HepG2 (cell line): ENCODE data around the gene KLF15. TPM values are rescaled to one million over a fixed set of nuclear protein-coding genes. Genes with fewer than 3 reads are reported as not detected.

Experiments
- ATAC-seq: fragments of 200-7000 bp; cut with Tn5 transposase; 3 replicates; pipeline ENCODE4 v1.9.1; 2020; ENCODE audit warnings: mild to moderate bottlenecking, moderate library complexity
- BruUV-seq: library from RNA; stranded (reverse); fragments of 400-500 nt; replicated peaks from 2 replicates; lab custom pipeline; 2021; lab: Mats Ljungman, UMichigan
- CTCF ChIA-PET: fragments of 300-600 bp; formaldehyde crosslinking; extraction: SDS; loops from one replicate; lab custom pipeline; 2021; ENCODE audit warnings: low total read pairs, inconsistent platforms, low intra/inter-chr PET ratio; lab: Yijun Ruan, JAX
- POLR2A ChIA-PET: fragments of 350-600 bp; sonication (Branson Sonifier 250); formaldehyde crosslinking; loops from one replicate; lab custom pipeline; 2020; ENCODE audit warnings: antibody characterized with exemption, inconsistent platforms; lab: Yijun Ruan, JAX
- DNase-seq: peaks from one replicate; pipeline ENCODE4 v3.0.0-alpha.2; 2015; ENCODE audit warnings: low spot score
- FAIRE-seq: peaks from 3 replicates; lab custom pipeline; 2011; peaks lifted over from hg19 to GRCh38; lab: Jason Lieb, UNC
- H2AFZ ChIP-seq: one replicate; pipeline ENCODE4 v1.6.1; 2011; ENCODE audit warnings: low read length, inconsistent platforms
- H3K27ac ChIP-seq: fragments of 300-600 bp; 3 replicates; pipeline ENCODE4 v1.8.0; 2011; ENCODE audit warnings: mixed run types, mild to moderate bottlenecking, mixed read lengths, low read length, inconsistent platforms; ENCODE audit not compliant: insufficient read depth; ENCODE audit errors: extremely low read length
- H3K27me3 ChIP-seq, 2 experiments: fragments of 200-600 bp in 1 of 2; 2 replicates in 1 of 2; 3 replicates in 1 of 2; pipeline versions ENCODE4 v1.6.0 to v1.8.0; 2011; ENCODE audit warnings: low read length in 2 of 2, mild to moderate bottlenecking in 2 of 2, moderate library complexity in 2 of 2, inconsistent platforms in 1 of 2; ENCODE audit not compliant: insufficient read depth in 2 of 2, control insufficient read depth in 1 of 2
- H3K36me3 ChIP-seq, 2 experiments: fragments of 200-600 bp in 1 of 2; replicated peaks in 1 of 2; 2 replicates in 1 of 2; 3 replicates in 1 of 2; pipeline versions ENCODE4 v1.5.1 to v1.8.0; 2011; ENCODE audit warnings: low read length in 2 of 2, inconsistent platforms in 1 of 2; ENCODE audit not compliant: insufficient read depth in 2 of 2, control insufficient read depth in 1 of 2
- H3K4me1 ChIP-seq: 2 replicates; pipeline ENCODE4 v1.5.1; 2012; ENCODE audit warnings: low read length, inconsistent platforms; ENCODE audit not compliant: insufficient read depth
- H3K4me2 ChIP-seq: 2 replicates; pipeline ENCODE4 v1.6.0; 2011; ENCODE audit warnings: low read depth, low read length, inconsistent platforms
- H3K4me3 ChIP-seq, 3 experiments: fragments of 200-600 bp in 1 of 3; sonication (generic), shearing (Covaris generic) in 1 of 3; replicated peaks in 1 of 3; 2 replicates each; pipeline ENCODE4 v1.5.1; 2011 to 2016; ENCODE audit warnings: low read length in 3 of 3, inconsistent platforms in 2 of 3, low read depth in 2 of 3, mild to moderate bottlenecking in 2 of 3, control low read depth in 1 of 3, mixed read lengths in 1 of 3; ENCODE audit not compliant: insufficient read depth in 1 of 3
- H3K79me2 ChIP-seq: one replicate; pipeline ENCODE4 v1.6.1; 2011; ENCODE audit warnings: low read length, inconsistent platforms; ENCODE audit not compliant: insufficient read depth
- H3K9ac ChIP-seq: 2 replicates; pipeline ENCODE4 v1.6.0; 2011; ENCODE audit warnings: mild to moderate bottlenecking, low read depth, low read length, inconsistent platforms; ENCODE audit not compliant: insufficient read depth
- H3K9me3 ChIP-seq: 2 replicates; pipeline ENCODE4 v1.5.1; 2012; ENCODE audit warnings: mild to moderate bottlenecking, low read length
- H4K20me1 ChIP-seq: 2 replicates; pipeline ENCODE4 v1.6.0; 2011; ENCODE audit warnings: inconsistent platforms, mild to moderate bottlenecking, low read length, moderate library complexity; ENCODE audit not compliant: insufficient read depth
- CHD4 ChIP-seq: fragments of 200-600 bp; sonication (generic); IDR thresholded peaks from 2 replicates; pipeline ENCODE4 v1.7.0; 2017; ENCODE audit warnings: mild to moderate bottlenecking, low read length, borderline replicate concordance
- E2F5 ChIP-seq: sonication (generic); formaldehyde crosslinking; conservative IDR thresholded peaks from 2 replicates; pipeline ENCODE4 v1.4.0; 2020; ENCODE audit warnings: missing genetic modification reagents
- HNRNPUL1 ChIP-seq: fragments of 200-400 bp; formaldehyde crosslinking; IDR thresholded peaks from 2 replicates; pipeline ENCODE4 v1.6.1; 2017; ENCODE audit warnings: low read depth, mild to moderate bottlenecking, low read length, moderate library complexity
- IRF2 ChIP-seq: IDR thresholded peaks from 2 replicates; pipeline ENCODE4 v1.6.1; 2018; ENCODE audit warnings: missing genetic modification reagents, missing compliant biosample characterization
- KLF15 ChIP-seq: sonication (generic); formaldehyde crosslinking; IDR thresholded peaks from 2 replicates; pipeline ENCODE4 v1.8.1; 2023; ENCODE audit warnings: borderline replicate concordance, mild to moderate bottlenecking, inconsistent platforms, missing genetic modification reagents, mixed read lengths
- PHF21A ChIP-seq: sonication (generic); formaldehyde crosslinking; IDR thresholded peaks from 2 replicates; pipeline ENCODE4 v1.5.0; 2020; ENCODE audit warnings: mild to moderate bottlenecking, missing genetic modification reagents
- TERF1 ChIP-seq: sonication (generic); formaldehyde crosslinking; IDR thresholded peaks from 2 replicates; pipeline ENCODE4 v1.8.0; 2022; ENCODE audit warnings: mild to moderate bottlenecking, missing genetic modification reagents, moderate library complexity
- THAP11 ChIP-seq: IDR thresholded peaks from 2 replicates; pipeline ENCODE4 v1.6.1; 2016; ENCODE audit warnings: missing biosample characterization, missing genetic modification reagents
- WIZ ChIP-seq: sonication (generic); formaldehyde crosslinking; IDR thresholded peaks from 2 replicates; pipeline ENCODE4 v1.5.1; 2020; ENCODE audit warnings: mild to moderate bottlenecking, missing genetic modification reagents
- ZBTB1 ChIP-seq: sonication (generic); formaldehyde crosslinking; IDR thresholded peaks from 2 replicates; pipeline ENCODE4 v1.4.0; 2020; ENCODE audit warnings: missing genetic modification reagents, borderline replicate concordance
- ZC3H4 ChIP-seq: sonication (generic); formaldehyde crosslinking; IDR thresholded peaks from 2 replicates; pipeline ENCODE4 v1.4.0; 2020; ENCODE audit warnings: missing genetic modification reagents, borderline replicate concordance
- ZEB1 ChIP-seq: IDR thresholded peaks from 2 replicates; pipeline ENCODE4 v1.6.1; 2012; ENCODE audit warnings: mild to moderate bottlenecking, low read depth, inconsistent platforms; ENCODE audit not compliant: insufficient replicate concordance
- ZIK1 ChIP-seq: sonication (generic); formaldehyde crosslinking; IDR thresholded peaks from 2 replicates; pipeline ENCODE4 v1.5.0; 2020; ENCODE audit warnings: mild to moderate bottlenecking, low read depth, missing genetic modification reagents, borderline replicate concordance
- ZNF3 ChIP-seq: IDR thresholded peaks from 2 replicates; pipeline ENCODE4 v1.7.0; 2017; ENCODE audit warnings: inconsistent platforms
- ZNF430 ChIP-seq: sonication (generic); formaldehyde crosslinking; IDR thresholded peaks from 2 replicates; pipeline ENCODE4 v1.9.0; 2021; ENCODE audit warnings: mild to moderate bottlenecking, missing genetic modification reagents
- ZNF496 ChIP-seq: sonication (generic); formaldehyde crosslinking; IDR thresholded peaks from 2 replicates; pipeline ENCODE4 v1.8.1; 2023; ENCODE audit warnings: mild to moderate bottlenecking, moderate library complexity, missing genetic modification reagents; ENCODE audit not compliant: insufficient replicate concordance
- ZNF660 ChIP-seq: sonication (generic); formaldehyde crosslinking; IDR thresholded peaks from 2 replicates; pipeline ENCODE4 v1.5.1; 2020; ENCODE audit warnings: mild to moderate bottlenecking, low read depth, missing genetic modification reagents, borderline replicate concordance
- ZNF678 ChIP-seq: sonication (generic); formaldehyde crosslinking; IDR thresholded peaks from 2 replicates; pipeline ENCODE4 v1.4.0; 2020; ENCODE audit warnings: mild to moderate bottlenecking, missing genetic modification reagents
- ZNF788 ChIP-seq: sonication (generic); formaldehyde crosslinking; IDR thresholded peaks from 2 replicates; pipeline ENCODE4 v1.5.0; 2020; ENCODE audit warnings: mild to moderate bottlenecking, missing genetic modification reagents, borderline replicate concordance
- ZXDC ChIP-seq: sonication (generic); formaldehyde crosslinking; IDR thresholded peaks from 2 replicates; pipeline ENCODE4 v1.5.0; 2020; ENCODE audit warnings: mild to moderate bottlenecking, missing genetic modification reagents
- WGBS: methylation state at CpG from one replicate; pipeline ENCODE4 v1.1.6; 2017; ENCODE audit warnings: low lambda C conversion rate; 5-methylcytosine and 5-hydroxymethylcytosine counted together
- in situ Hi-C: cut with HindIII; loops from 2 replicates; pipeline ENCODE4 v1.10.0; 2017; ENCODE audit warnings: low pct_unique_long_range_greater_than_20kb; ENCODE audit not compliant: extremely low pct_ligation_motif_present
- intact Hi-C: fragments of 100-400 bp; cut with micrococcal nuclease; formaldehyde crosslinking; loops from one replicate; pipeline ENCODE4 v1.10.0; 2022; ENCODE audit not compliant: unreplicated experiment
- polyA plus RNA-seq, 8 experiments: library from polyadenylated mRNA; depleted of rRNA in 3 of 8; stranded (reverse) in 7 of 8; unstranded in 1 of 8; fragments of >200 nt; fragmentation: Illumina TruSeq in 4 of 8; extraction: Trizol in 4 of 8; gene quantifications; 2 replicates each; pipeline versions ENCODE4 v1.2.1 to v1.2.3, GENCODE V29; 2011 to 2016; ENCODE audit warnings: low read depth in 4 of 8, missing spikeins in 1 of 8, mixed read lengths in 1 of 8; ENCODE audit not compliant: insufficient read depth in 1 of 8
- total RNA-seq, 5 experiments: library from RNA; depleted of rRNA; stranded (reverse); fragments of >200 nt; fragmentation: Illumina TruSeq; extraction: Trizol; gene quantifications; 2 replicates each; pipeline ENCODE4 v1.2.3, GENCODE V29; 2016; ENCODE audit warnings: low read depth in 1 of 5

Gene KLF15
- total and polyA plus RNA-seq, 2 of the 13 experiments (the other 11 are each of a cell fraction or from before 2014, with no cell fraction given): 7.1 to 7.8 TPM

- Histone ChIP-seq H3K27me3 (no peaks in the 10 kb centered on the region; a peak in 1 of 5 replicates), H4K20me1 (no peaks in the 10 kb centered on the region), H3K79me2 (no peaks in the 10 kb centered on the region), H3K4me2 (peak overlapping the region; percentile 77), H3K9me3 (no peaks in the 10 kb centered on the region), H3K9ac (peak overlapping the region; percentile 35; the same call in 1 of the 2 replicates), H3K4me3 (peak overlapping the region; percentile 19 to 53 (median 25); a peak in 4 of 6 replicates), H3K27ac (peak overlapping the region; percentile 52), H3K36me3 (no peaks in the 10 kb centered on the region), H3K4me1 (peaks cover 38% of the 10 kb centered on the region), H2AFZ (no peak overlapping the region)
- DNase-seq (peak; percentile 47), FAIRE-seq (peak; percentile 61), ATAC-seq (peak; percentile 69)
- no TSS peak for BruUV-seq
- in situ Hi-C loops (no loop called here), intact Hi-C loops (loop anchor here (5.0 kb wide), 1 partner anchor 74 kb away; no protein-coding TSS in a partner anchor)
- CTCF ChIA-PET: no interaction called here
- POLR2A ChIA-PET: no interaction called here
- 24% methylated on average over 11 of the region's 19 CpGs for WGBS
- TF ChIP-seq ZNF430 (CRISPR knock-in tag): no peak
- peak; percentile 80 for TF ChIP-seq PHF21A
- peak; percentile 34; the same call in 1 of the 2 replicates for TF ChIP-seq THAP11 (CRISPR knock-in tag)
- TF ChIP-seq ZNF660: no peak
- TF ChIP-seq E2F5 (CRISPR knock-in tag): no peak
- no peak for TF ChIP-seq ZNF678 (CRISPR knock-in tag)
- TF ChIP-seq KLF15 (CRISPR knock-in tag): no peak
- TF ChIP-seq ZNF788 (CRISPR knock-in tag): peak; percentile 41; the same call in 1 of the 2 replicates
- no peak for TF ChIP-seq ZEB1
- TF ChIP-seq ZIK1 (CRISPR knock-in tag): no peak
- no peak for TF ChIP-seq ZXDC (CRISPR knock-in tag)
- no peak for TF ChIP-seq HNRNPUL1
- TF ChIP-seq ZNF496 (CRISPR knock-in tag): no peak
- TF ChIP-seq TERF1: no peak
- no peak for TF ChIP-seq IRF2 (CRISPR knock-in tag)
- TF ChIP-seq ZBTB1 (CRISPR knock-in tag): no peak
- no peak for TF ChIP-seq WIZ
- no peak for TF ChIP-seq ZNF3 (CRISPR knock-in tag)
- TF ChIP-seq CHD4: no peak
- no peak for TF ChIP-seq ZC3H4 (CRISPR knock-in tag)
Observed at GRCh38 chr3:126340943-126341754, 16.1 kb downstream of the KLF15 start.
